Colonic mucosa (tissue), 4 donors: ENCODE measurements around the gene ARSA. TPM values are rescaled to one million over a fixed set of nuclear protein-coding genes. Genes with fewer than 3 reads are reported as not detected.
A peak's percentile ranks its signal among the peaks of the same experiment; 100 is the strongest.

Experiments
- DNase-seq: peaks from one replicate; pipeline ENCODE4 v3.0.0-alpha.2; 2020
- H3K27ac ChIP-seq: fragments of 200-600 bp; one replicate; pipeline ENCODE4 v1.8.0; 2021
- H3K27me3 ChIP-seq: fragments of 200-600 bp; one replicate; pipeline ENCODE4 v1.8.0; 2021
- H3K36me3 ChIP-seq: fragments of 200-600 bp; one replicate; pipeline ENCODE4 v1.8.0; 2021
- H3K4me1 ChIP-seq: fragments of 200-600 bp; one replicate; pipeline ENCODE4 v1.8.0; 2021; ENCODE audit warnings: mild to moderate bottlenecking
- H3K4me3 ChIP-seq: fragments of 200-600 bp; one replicate; pipeline ENCODE4 v1.8.0; 2021
- H3K9ac ChIP-seq, 2 donors: one replicate each; pipeline ENCODE4 v1.7.0; 2013; ENCODE audit warnings: control low read depth in 2 of 2, low read depth in 2 of 2, low read length in 2 of 2
- H3K9me3 ChIP-seq: fragments of 200-600 bp; one replicate; pipeline ENCODE4 v1.8.0; 2021
- intact Hi-C: fragments of 100-400 bp; cut with DNase I; formaldehyde crosslinking; loops from one replicate; pipeline ENCODE4 v1.14.1; 2022
- total RNA-seq, 2 donors: library from RNA; stranded (reverse); fragmentation: NEBNext Ultra II Directional in 1 of 2; extraction: Animal tissue kit (Norgen Biotek cat#: 25700) in 1 of 2; gene quantifications; one replicate each; pipeline ENCODE4 v1.2.1, GENCODE V29; 2021
- TF ChIP-seq, protein P1 (sequence below): fragments of 200-600 bp; IDR thresholded peaks from one replicate; pipeline ENCODE4 v1.8.0; 2022; ENCODE audit warnings: antibody characterized with exemption, mild to moderate bottlenecking
- donor health status: healthy.
- donor health status: DM: no; HTN: no; CAD: no.
- donor health status: DM: no; HTN: no; CAD: no.

ARSA gene
- total RNA-seq, 2 donors from 2014 or later, result 40.6 to 61.0 TPM

DNA sequence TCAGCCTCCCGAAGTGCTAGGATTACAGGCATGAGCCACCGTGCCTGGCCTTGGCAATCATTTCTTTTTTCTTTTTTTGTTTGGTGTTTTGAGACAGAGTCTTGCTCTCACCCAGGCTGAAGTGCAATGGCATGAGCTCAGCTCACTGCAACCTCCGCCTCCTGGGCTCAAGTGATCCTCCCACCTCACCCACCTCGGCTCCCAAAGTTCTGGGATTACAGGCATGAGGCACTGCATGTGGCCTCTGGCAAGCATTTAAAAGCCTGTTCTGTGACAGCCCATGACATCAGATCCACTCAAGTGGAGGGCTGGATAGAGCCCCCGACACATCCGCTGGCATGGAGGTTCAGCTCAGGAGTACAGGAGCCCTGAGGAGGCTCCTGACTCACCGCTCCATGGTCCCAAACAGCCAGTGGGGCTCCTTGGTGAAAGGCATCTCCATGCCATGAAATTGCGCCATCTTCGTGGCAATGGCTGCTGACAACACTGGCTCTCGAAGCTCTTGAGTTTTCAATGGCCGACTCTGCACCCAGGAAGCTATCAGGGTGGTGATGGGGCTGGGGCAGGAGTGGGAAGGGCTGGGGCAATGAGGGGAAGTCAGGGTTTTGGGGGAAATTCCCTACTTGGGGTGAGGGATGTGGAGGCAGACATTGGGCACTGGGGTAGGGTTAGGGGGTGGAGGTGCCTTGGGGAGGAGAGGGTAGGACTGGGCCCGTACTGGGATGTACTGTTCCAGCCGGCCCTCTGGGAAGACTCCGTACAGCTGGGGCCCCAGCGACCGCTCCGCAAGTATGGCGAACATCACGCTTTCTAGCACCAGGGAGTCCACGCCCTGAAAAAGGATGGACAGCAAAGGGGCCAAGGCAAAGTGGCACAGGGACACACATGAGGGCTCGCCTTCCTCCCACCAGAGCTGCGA is 46.7 kb downstream of the ARSA start:
- DNase-seq, result no peak
- H3K27me3 ChIP-seq, result no peaks in the 10 kb centered on the region
- H3K4me3 ChIP-seq, result peak overlapping the region; percentile 85
- TF ChIP-seq, protein P1, sequence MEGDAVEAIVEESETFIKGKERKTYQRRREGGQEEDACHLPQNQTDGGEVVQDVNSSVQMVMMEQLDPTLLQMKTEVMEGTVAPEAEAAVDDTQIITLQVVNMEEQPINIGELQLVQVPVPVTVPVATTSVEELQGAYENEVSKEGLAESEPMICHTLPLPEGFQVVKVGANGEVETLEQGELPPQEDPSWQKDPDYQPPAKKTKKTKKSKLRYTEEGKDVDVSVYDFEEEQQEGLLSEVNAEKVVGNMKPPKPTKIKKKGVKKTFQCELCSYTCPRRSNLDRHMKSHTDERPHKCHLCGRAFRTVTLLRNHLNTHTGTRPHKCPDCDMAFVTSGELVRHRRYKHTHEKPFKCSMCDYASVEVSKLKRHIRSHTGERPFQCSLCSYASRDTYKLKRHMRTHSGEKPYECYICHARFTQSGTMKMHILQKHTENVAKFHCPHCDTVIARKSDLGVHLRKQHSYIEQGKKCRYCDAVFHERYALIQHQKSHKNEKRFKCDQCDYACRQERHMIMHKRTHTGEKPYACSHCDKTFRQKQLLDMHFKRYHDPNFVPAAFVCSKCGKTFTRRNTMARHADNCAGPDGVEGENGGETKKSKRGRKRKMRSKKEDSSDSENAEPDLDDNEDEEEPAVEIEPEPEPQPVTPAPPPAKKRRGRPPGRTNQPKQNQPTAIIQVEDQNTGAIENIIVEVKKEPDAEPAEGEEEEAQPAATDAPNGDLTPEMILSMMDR, result no peak
- H3K36me3 ChIP-seq, result no peaks in the 10 kb centered on the region
- peak overlapping the region; percentile 99 for H3K27ac ChIP-seq
- intact Hi-C loops, result no loop called here
- H3K4me1 ChIP-seq, result peaks cover 9% of the 10 kb centered on the region
- no peaks in the 10 kb centered on the region for H3K9me3 ChIP-seq
- peak overlapping the region; percentile 90 to 99 for H3K9ac ChIP-seq

DNA sequence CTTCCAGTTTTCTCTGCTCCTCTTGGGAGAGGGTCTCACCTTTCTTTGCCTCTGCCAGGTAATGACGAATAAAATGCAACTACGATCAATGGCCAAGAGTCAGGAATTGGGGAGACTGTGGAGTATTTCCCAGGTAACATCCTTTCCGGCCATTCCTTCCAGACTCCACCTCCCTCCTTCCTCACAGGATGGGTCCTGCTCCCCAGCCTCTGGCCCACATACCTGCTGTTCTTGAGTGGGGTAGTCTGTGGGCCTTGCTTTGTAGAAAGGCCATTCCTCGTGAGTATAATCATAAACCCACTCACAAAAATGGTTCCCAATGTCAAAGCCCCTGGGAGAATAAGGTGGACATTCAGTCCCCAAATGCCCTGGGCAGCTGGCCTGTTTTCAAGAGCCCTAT is 48.2 kb downstream of the ARSA start:
- Histone ChIP-seq H3K36me3 (no peaks in the 10 kb centered on the region), H3K27ac (no peak overlapping the region), H3K9ac (peak overlapping the region in 1 of 2 donors; percentile 12), H3K27me3 (no peaks in the 10 kb centered on the region), H3K9me3 (no peaks in the 10 kb centered on the region), H3K4me1 (peaks cover 9% of the 10 kb centered on the region), H3K4me3 (no peak overlapping the region)
- TF ChIP-seq, protein P1, result no peak
- intact Hi-C loops, result no loop called here
- no peak for DNase-seq

DNA sequence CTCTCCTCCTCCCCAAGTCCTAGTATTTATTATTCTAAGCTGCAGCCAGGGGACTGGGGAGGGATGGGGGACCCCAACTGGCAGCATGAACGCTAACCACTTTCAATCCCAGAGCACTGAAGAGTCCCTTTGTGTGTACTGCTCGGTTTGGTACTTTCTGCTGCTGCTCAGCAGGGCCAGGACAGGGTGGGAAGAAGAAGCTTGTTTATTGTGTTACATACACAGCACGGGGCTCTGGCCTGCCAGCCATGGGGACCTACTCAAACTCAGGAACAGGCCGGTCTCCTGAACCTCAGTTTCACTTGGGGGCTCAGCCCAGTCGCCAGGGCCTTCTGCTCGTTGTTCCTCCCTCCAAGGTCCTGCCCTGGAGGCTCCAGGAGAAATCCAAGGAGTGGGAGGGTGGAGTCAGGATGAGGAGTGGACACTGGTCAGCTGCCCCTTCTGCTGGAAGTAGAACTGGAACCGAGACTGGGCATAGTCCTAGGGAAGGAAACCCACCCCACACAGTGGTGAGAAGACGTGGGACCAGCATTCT is 49.1 kb downstream of the ARSA start:
- no peak for DNase-seq
- Histone ChIP-seq H3K27ac (no peak overlapping the region), H3K36me3 (no peaks in the 10 kb centered on the region), H3K4me3 (no peak overlapping the region), H3K9me3 (no peaks in the 10 kb centered on the region), H3K4me1 (peaks cover 8% of the 10 kb centered on the region), H3K27me3 (no peaks in the 10 kb centered on the region), H3K9ac (peak overlapping the region in 1 of 2 donors; percentile 8)
- intact Hi-C loops, result no loop called here
- TF ChIP-seq, protein P1, result no peak

DNA sequence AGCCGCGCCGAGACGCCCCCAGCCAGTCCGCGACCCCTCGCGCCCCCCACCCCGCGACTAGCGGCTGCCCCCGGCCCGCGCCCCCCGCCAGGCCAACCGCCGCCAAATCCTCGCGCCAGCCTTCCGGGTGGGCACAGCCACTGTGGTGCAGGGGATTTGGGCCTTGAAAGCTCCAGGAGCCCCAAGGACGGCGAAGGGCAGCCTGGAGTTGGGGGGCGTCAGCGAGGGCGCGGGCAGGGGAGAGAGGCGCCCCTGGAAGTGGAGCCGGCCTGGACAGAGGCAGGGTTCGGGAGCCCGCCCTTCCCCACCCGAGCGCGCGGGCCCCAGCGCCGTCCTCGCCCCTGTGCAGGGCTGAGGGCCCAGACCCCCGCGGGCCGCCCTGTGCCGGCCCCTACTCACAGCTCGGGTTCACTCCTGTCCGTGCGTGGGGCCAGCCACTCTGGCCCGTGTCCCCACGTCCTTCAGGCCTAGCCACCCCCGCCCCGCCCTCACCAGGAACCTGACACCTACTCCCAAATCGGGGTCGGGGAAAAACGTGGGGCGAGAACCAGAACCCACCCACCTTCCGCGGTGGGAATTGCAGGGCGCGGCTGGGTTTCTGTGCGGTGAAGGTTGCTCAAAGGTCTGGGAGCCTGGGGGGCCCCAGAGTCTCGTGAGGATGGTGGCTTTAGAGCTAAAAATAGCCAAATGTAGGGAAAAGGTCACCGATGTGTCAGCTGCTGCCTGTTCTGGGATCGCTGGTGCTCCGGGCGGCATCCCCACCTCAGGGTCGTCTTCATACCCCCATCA is 49.8 kb downstream of the ARSA start, which contains the start of gene CPT1B:
Gene CPT1B, minus strand, starts transcription at position 441 of the 789 bp plus-strand sequence. CDS start 512 bp downstream, outside the sequence.
- no peak for DNase-seq
- H3K4me1 ChIP-seq, result peaks cover 5% of the 10 kb centered on the region
- no peaks in the 10 kb centered on the region for H3K9me3 ChIP-seq
- no peak within 1 kb of the TSS for H3K4me3 ChIP-seq
- H3K9ac ChIP-seq, result peak within 1 kb of the TSS in 1 of 2 donors; percentile 8
- H3K27me3 ChIP-seq, result no peaks in the 10 kb centered on the region
- intact Hi-C loops, result no loop called here
- no peak within 1 kb of the TSS for H3K27ac ChIP-seq
- TF ChIP-seq, protein P1, result no peak
- no peaks in the 10 kb centered on the region for H3K36me3 ChIP-seq

DNA sequence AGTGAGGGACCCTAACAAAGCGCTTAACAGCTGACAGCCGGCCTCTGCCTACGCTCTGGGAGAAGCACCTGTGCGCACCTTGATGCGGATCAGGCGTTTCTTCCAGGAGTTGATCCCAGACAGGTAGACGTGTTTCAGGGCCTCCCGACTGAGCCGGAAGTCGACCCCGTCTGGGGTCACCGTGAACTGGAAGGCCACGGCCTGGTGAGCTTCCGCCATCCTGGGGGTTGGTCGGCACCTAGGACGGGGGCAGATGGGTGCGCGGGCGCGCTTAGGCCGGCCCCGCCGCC is 50.3 kb downstream of the ARSA start:
- no peaks in the 10 kb centered on the region for H3K36me3 ChIP-seq

More for the DNA sequence above, 50.3 kb downstream of the ARSA start:
- Histone ChIP-seq H3K27ac (no peak overlapping the region), H3K4me1 (peaks cover 5% of the 10 kb centered on the region), H3K4me3 (no peak overlapping the region), H3K9ac (no peak overlapping the region), H3K27me3 (no peaks in the 10 kb centered on the region), H3K9me3 (no peaks in the 10 kb centered on the region)
- intact Hi-C loops, result no loop called here
- no peak for DNase-seq
- TF ChIP-seq, protein P1, result no peak
